K562 (cell line): ENCODE data around the gene SERPING1. TPM values are rescaled to one million over a fixed set of nuclear protein-coding genes. Genes with fewer than 3 reads are reported as not detected.

Experiments
- BRF1 ChIP-seq: IDR thresholded peaks from 3 replicates; pipeline ENCODE4 v1.6.1; 2011; ENCODE audit warnings: borderline replicate concordance, mild to moderate bottlenecking; ENCODE audit not compliant: insufficient read length; ENCODE audit errors: extremely low read depth
- C11orf30 ChIP-seq: fragments of 450-650 bp; IDR thresholded peaks from 2 replicates; pipeline ENCODE4 v1.6.1; 2016; ENCODE audit warnings: low read depth, mild to moderate bottlenecking
- LARP7 ChIP-seq: fragments of 450-650 bp; IDR thresholded peaks from 2 replicates; pipeline ENCODE4 v1.6.1; 2016
- RBM25 ChIP-seq: fragments of 200-400 bp; formaldehyde crosslinking; IDR thresholded peaks from 2 replicates; pipeline ENCODE4 v1.6.1; 2018; ENCODE audit warnings: low read length, low read depth, moderate library complexity; ENCODE audit not compliant: severe bottlenecking
- SAP30 ChIP-seq: fragments of 200-600 bp; sonication (generic); IDR thresholded peaks from 2 replicates; pipeline ENCODE4 v1.6.1; 2012; ENCODE audit warnings: borderline replicate concordance, low read depth, mild to moderate bottlenecking, moderate library complexity, low read length, control low read depth, inconsistent platforms; ENCODE audit not compliant: insufficient read depth, poor library complexity, severe bottlenecking
- ZBED1 ChIP-seq: IDR thresholded peaks from 2 replicates; pipeline ENCODE4 v1.6.1; 2014
- polyA plus RNA-seq, 8 experiments: library from polyadenylated mRNA; depleted of rRNA in 4 of 8; stranded (reverse) in 5 of 8; unstranded in 3 of 8; fragments of >200 nt; fragmentation: Nextera tagmentation in 2 of 8; fragmentation: Illumina TruSeq in 1 of 8; extraction: Ambion mirVana in 2 of 8; extraction: Trizol in 1 of 8; gene quantifications; 2 replicates each; pipeline versions ENCODE4 v1.2.1 to v1.2.3, GENCODE V29; 2011 to 2014; ENCODE audit warnings: inconsistent platforms in 1 of 8, missing spikeins in 1 of 8
- total RNA-seq, 7 experiments: library from RNA; depleted of rRNA in 6 of 7; stranded (reverse); fragments of >200 nt in 6 of 7; fragmentation: Illumina TruSeq in 2 of 7; extraction: Trizol in 2 of 7; gene quantifications; 2 replicates each; pipeline versions ENCODE4 v1.2.1 to v1.2.3, GENCODE V29; 2011 to 2021; ENCODE audit warnings: low replicate concordance in 1 of 7
- TF ChIP-seq, protein P1 (sequence below): fragments of 200-800 bp; sonication (Bioruptor generic); IDR thresholded peaks from 2 replicates; pipeline ENCODE4 v1.6.1; 2017; ENCODE audit warnings: missing genetic modification characterization, missing compliant biosample characterization

Gene SERPING1
- total and polyA plus RNA-seq, 9 of the 15 experiments (the other 6 are each of a cell fraction or from before 2014, with no cell fraction given) = 0.10 to 1.00 (median 0.21) TPM; not detected in 2

DNA sequence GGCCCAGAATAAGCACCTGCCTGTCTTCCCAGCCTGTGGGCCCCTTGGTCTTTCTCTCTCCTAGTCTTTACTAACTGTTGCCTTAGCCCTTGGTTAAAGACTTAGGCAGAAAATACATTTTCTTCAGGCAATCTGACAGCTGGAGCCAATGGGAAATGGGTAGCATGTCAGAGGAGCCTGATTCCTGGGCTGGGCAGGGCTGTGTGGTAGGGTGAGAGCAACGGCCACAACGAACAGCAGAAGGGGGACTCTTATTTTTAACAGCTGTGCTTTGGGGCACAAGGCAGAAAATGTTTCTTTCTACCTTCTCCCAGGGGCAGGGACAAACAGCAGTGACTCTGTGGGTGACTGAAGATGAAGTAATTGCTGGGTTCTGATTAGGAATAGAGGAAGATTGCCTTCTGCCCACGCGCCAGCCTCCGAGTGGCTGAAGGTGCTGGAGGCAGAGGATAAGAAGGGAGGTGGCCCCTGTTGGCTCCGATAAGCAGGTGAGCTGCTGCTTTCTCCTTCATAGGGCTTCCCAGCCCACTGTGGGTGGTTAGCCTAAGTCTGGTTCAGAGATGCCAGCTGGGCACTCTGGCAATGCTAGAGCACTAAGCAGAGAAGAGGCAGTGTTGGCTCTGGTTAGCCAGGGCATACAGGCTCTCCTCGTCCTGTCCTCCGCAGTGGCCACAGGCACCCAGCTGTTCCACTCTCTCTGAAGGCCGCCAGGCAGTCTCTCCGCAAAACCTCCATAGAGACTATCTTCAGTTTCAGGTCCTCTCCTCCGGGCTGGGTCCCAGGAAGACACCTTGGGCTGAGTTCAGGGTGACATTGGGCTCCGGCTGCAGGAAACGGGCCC, 50.7 kb downstream of the SERPING1 start (continued):
- TF ChIP-seq, protein P1, sequence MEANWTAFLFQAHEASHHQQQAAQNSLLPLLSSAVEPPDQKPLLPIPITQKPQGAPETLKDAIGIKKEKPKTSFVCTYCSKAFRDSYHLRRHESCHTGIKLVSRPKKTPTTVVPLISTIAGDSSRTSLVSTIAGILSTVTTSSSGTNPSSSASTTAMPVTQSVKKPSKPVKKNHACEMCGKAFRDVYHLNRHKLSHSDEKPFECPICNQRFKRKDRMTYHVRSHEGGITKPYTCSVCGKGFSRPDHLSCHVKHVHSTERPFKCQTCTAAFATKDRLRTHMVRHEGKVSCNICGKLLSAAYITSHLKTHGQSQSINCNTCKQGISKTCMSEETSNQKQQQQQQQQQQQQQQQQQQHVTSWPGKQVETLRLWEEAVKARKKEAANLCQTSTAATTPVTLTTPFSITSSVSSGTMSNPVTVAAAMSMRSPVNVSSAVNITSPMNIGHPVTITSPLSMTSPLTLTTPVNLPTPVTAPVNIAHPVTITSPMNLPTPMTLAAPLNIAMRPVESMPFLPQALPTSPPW = peak; percentile 52; the same call in 1 of the 2 replicates
- peak; percentile 96 for TF ChIP-seq ZBED1
- no peak for TF ChIP-seq SAP30
- TF ChIP-seq LARP7 = no peak
- no peak for TF ChIP-seq BRF1
- no peak for TF ChIP-seq C11orf30
- no peak for TF ChIP-seq RBM25
